Measurements from ENCODE around the gene DOK7.

The DOK7 gene

DNA sequence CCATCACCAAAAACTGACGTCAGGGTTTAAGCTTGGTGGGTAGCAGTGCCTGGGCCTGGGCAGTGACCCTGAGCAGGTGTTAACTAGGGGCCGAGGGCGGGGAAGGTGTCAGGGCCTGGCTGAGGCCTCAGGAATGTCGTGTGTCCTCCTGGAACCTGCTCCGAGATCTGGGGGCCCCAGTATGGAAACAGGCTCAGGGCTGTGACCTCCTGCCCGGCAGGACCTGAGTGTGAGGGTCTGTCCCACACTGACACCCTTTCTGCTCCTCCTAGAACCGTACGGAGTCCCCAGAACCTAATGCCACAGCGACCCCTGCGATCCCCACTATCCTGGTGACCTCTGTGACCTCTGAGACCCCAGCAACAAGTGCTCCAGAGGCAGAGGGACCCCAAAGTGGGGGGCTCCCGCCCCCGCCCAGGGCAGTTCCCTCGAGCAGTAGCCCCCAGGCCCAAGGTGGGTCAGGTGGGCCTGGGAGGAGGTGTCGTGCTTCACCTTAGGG is 20.6 kb upstream of the DOK7 start:
- DNase-seq, result no peak
- Histone ChIP-seq H3K36me3 (replicated peaks; ENCODE audit: insufficient read depth, low read length) (no peaks in the 10 kb centered on the region), H3K27me3 (replicated peaks; ENCODE audit: insufficient read depth, low read length) (peaks cover 39% of the 10 kb centered on the region), H4K20me1 (ENCODE audit: insufficient read depth, low read length) (no peaks in the 10 kb centered on the region), H3F3A (ENCODE audit: insufficient read depth, low read length) (no peaks in the 10 kb centered on the region), H3K4me2 (ENCODE audit: low read depth, low read length) (no peak overlapping the region), H3K9me2 (replicated peaks; ENCODE audit: insufficient read depth, low read length) (no peaks in the 10 kb centered on the region), H3K9ac (ENCODE audit: low read length) (no peak overlapping the region), H3K4me1 (ENCODE audit: low read length) (no peaks in the 10 kb centered on the region), H2AFZ (ENCODE audit: low read length) (no peak overlapping the region), H3K9me3 (replicated peaks; ENCODE audit: insufficient read depth, low read length) (no peaks in the 10 kb centered on the region), H3K4me3 (ENCODE audit: low read length) (no peak overlapping the region), H3K79me2 (ENCODE audit: low read length) (no peaks in the 10 kb centered on the region), H3K27ac (ENCODE audit: low read length) (no peak overlapping the region)
- TF ChIP-seq EZH2phosphoT487 (IDR thresholded peaks at IDR 0.05; ENCODE audit: low read length) (no peak), EZH2 (optimal IDR thresholded peaks at IDR 0.05; ENCODE audit: low read depth, low read length) (no peak)
- TF ChIP-seq, protein P1, sequence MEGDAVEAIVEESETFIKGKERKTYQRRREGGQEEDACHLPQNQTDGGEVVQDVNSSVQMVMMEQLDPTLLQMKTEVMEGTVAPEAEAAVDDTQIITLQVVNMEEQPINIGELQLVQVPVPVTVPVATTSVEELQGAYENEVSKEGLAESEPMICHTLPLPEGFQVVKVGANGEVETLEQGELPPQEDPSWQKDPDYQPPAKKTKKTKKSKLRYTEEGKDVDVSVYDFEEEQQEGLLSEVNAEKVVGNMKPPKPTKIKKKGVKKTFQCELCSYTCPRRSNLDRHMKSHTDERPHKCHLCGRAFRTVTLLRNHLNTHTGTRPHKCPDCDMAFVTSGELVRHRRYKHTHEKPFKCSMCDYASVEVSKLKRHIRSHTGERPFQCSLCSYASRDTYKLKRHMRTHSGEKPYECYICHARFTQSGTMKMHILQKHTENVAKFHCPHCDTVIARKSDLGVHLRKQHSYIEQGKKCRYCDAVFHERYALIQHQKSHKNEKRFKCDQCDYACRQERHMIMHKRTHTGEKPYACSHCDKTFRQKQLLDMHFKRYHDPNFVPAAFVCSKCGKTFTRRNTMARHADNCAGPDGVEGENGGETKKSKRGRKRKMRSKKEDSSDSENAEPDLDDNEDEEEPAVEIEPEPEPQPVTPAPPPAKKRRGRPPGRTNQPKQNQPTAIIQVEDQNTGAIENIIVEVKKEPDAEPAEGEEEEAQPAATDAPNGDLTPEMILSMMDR (IDR thresholded peaks at IDR 0.05; ENCODE audit: low read length), result no peak

GRCh38 chr4:3442959-3443749 is 20.0 kb upstream of the DOK7 start:
- peaks cover 45% of the 10 kb centered on the region for H3K27me3 ChIP-seq (replicated peaks; ENCODE audit: insufficient read depth, low read length)
- H3F3A ChIP-seq (ENCODE audit: insufficient read depth, low read length), result no peaks in the 10 kb centered on the region
- no peak overlapping the region for H3K9ac ChIP-seq (ENCODE audit: low read length)
- H3K36me3 ChIP-seq (replicated peaks; ENCODE audit: insufficient read depth, low read length), result no peaks in the 10 kb centered on the region
- TF ChIP-seq EZH2 (optimal IDR thresholded peaks at IDR 0.05; ENCODE audit: low read depth, low read length) (no peak), EZH2phosphoT487 (IDR thresholded peaks at IDR 0.05; ENCODE audit: low read length) (no peak)
- TF ChIP-seq, protein P1 (IDR thresholded peaks at IDR 0.05; ENCODE audit: low read length), result peak; percentile 93
- H4K20me1 ChIP-seq (ENCODE audit: insufficient read depth, low read length), result no peaks in the 10 kb centered on the region
- no peaks in the 10 kb centered on the region for H3K9me2 ChIP-seq (replicated peaks; ENCODE audit: insufficient read depth, low read length)
- H3K27ac ChIP-seq (ENCODE audit: low read length), result no peak overlapping the region
- H3K4me1 ChIP-seq (ENCODE audit: low read length), result no peaks in the 10 kb centered on the region
- DNase-seq, result peak; percentile 41
- H3K4me2 ChIP-seq (ENCODE audit: low read depth, low read length), result no peak overlapping the region
- H3K9me3 ChIP-seq (replicated peaks; ENCODE audit: insufficient read depth, low read length), result no peaks in the 10 kb centered on the region
- no peak overlapping the region for H3K4me3 ChIP-seq (ENCODE audit: low read length)
- no peaks in the 10 kb centered on the region for H3K79me2 ChIP-seq (ENCODE audit: low read length)
- no peak overlapping the region for H2AFZ ChIP-seq (ENCODE audit: low read length)

- no peak overlapping the region for H3K9ac ChIP-seq (ENCODE audit: low read length)
- H3K4me3 ChIP-seq (ENCODE audit: low read length), result no peak overlapping the region
- no peaks in the 10 kb centered on the region for H3F3A ChIP-seq (ENCODE audit: insufficient read depth, low read length)
- H2AFZ ChIP-seq (ENCODE audit: low read length), result no peak overlapping the region
- no peaks in the 10 kb centered on the region for H3K4me1 ChIP-seq (ENCODE audit: low read length)
- TF ChIP-seq EZH2phosphoT487 (IDR thresholded peaks at IDR 0.05; ENCODE audit: low read length) (no peak), EZH2 (optimal IDR thresholded peaks at IDR 0.05; ENCODE audit: low read depth, low read length) (no peak)
- TF ChIP-seq, protein P1 (IDR thresholded peaks at IDR 0.05; ENCODE audit: low read length), result no peak
- no peak overlapping the region for H3K27ac ChIP-seq (ENCODE audit: low read length)
- no peaks in the 10 kb centered on the region for H3K9me3 ChIP-seq (replicated peaks; ENCODE audit: insufficient read depth, low read length)
- H3K9me2 ChIP-seq (replicated peaks; ENCODE audit: insufficient read depth, low read length), result no peaks in the 10 kb centered on the region
- H3K36me3 ChIP-seq (replicated peaks; ENCODE audit: insufficient read depth, low read length), result no peaks in the 10 kb centered on the region
- H3K4me2 ChIP-seq (ENCODE audit: low read depth, low read length), result no peak overlapping the region
- no peaks in the 10 kb centered on the region for H3K79me2 ChIP-seq (ENCODE audit: low read length)
- DNase-seq, result no peak
- H4K20me1 ChIP-seq (ENCODE audit: insufficient read depth, low read length), result no peaks in the 10 kb centered on the region
- peaks cover 51% of the 10 kb centered on the region for H3K27me3 ChIP-seq (replicated peaks; ENCODE audit: insufficient read depth, low read length)
Observed at GRCh38 chr4:3443750-3444309, 19.3 kb upstream of the DOK7 start.

All from MM.1S (cell line).